Measurements from ENCODE around the gene TNFRSF1A.
A peak's percentile ranks its signal among the peaks of the same experiment; 100 is the strongest.

Gene TNFRSF1A

GRCh38 chr12:6336889-6337853, 4.7 kb downstream of the TNFRSF1A start:
- DNase-seq (ENCODE audit: low read depth) = no peak

- DNase-seq (ENCODE audit: low read depth) = peak; percentile 100
Measured at GRCh38 chr12:6336079-6336888, 5.6 kb downstream of the TNFRSF1A start.

GRCh38 chr12:6335451-6336078, 6.3 kb downstream of the TNFRSF1A start:
- peak; percentile 82 for DNase-seq (ENCODE audit: low read depth)

- DNase-seq (ENCODE audit: low read depth) = no peak
Measured at GRCh38 chr12:6334940-6335450, 6.9 kb downstream of the TNFRSF1A start.

- DNase-seq (ENCODE audit: low read depth) = no peak
Measured at GRCh38 chr12:6334359-6334758, 7.5 kb downstream of the TNFRSF1A start.

GRCh38 chr12:6333566-6333965, 8.3 kb downstream of the TNFRSF1A start:
- DNase-seq (ENCODE audit: low read depth) = no peak

GRCh38 chr12:6333029-6333428, 8.8 kb downstream of the TNFRSF1A start:
- DNase-seq (ENCODE audit: low read depth) = no peak

- DNase-seq (ENCODE audit: low read depth) = no peak
Measured at GRCh38 chr12:6332459-6332858, 9.4 kb downstream of the TNFRSF1A start.

GRCh38 chr12:6330999-6331714, 10.7 kb downstream of the TNFRSF1A start:
- DNase-seq (ENCODE audit: low read depth) = no peak

- DNase-seq (ENCODE audit: low read depth) = no peak
Measured at GRCh38 chr12:6330192-6330591, 11.7 kb downstream of the TNFRSF1A start.

- no peak for DNase-seq (ENCODE audit: low read depth)
Measured at GRCh38 chr12:6329703-6330064, 12.2 kb downstream of the TNFRSF1A start.

- no peak for DNase-seq (ENCODE audit: low read depth)
Measured at GRCh38 chr12:6328945-6329702, 12.8 kb downstream of the TNFRSF1A start.

- DNase-seq (ENCODE audit: low read depth) = no peak
Measured at GRCh38 chr12:6328045-6328779, 13.7 kb downstream of the TNFRSF1A start.

GRCh38 chr12:6327229-6328041, 14.4 kb downstream of the TNFRSF1A start:
- no peak for DNase-seq (ENCODE audit: low read depth)

- DNase-seq (ENCODE audit: low read depth) = no peak
Measured at GRCh38 chr12:6326316-6327228, 15.3 kb downstream of the TNFRSF1A start.

- no peak for DNase-seq (ENCODE audit: low read depth)
Measured at GRCh38 chr12:6324936-6325750, 16.7 kb downstream of the TNFRSF1A start.

- DNase-seq (ENCODE audit: low read depth) = no peak
Measured at GRCh38 chr12:6323995-6324711, 17.7 kb downstream of the TNFRSF1A start.

All from stromal cell of bone marrow (primary cell).